ENCODE measurements around the gene RHEBL1. TPM values are rescaled to one million over a fixed set of nuclear protein-coding genes. Genes with fewer than 3 reads are reported as not detected.

Gene RHEBL1
- total and polyA plus RNA-seq, 2 of the 4 experiments (the other 2 are of a cell fraction), result 0.62 to 0.72 TPM

GRCh38 chr12:49028666-49029275, 41.0 kb downstream of the RHEBL1 start:
- no peak overlapping the region for H4K8ac ChIP-seq (ENCODE audit: low read depth in 2 of 2, low read length in 2 of 2)
- H2AFZ ChIP-seq (replicated peaks; ENCODE audit: low read length, poor library complexity), result peak overlapping the region; percentile 10
- H3K4ac ChIP-seq (ENCODE audit: low read depth, low read length), result no peak overlapping the region
- POLR2A ChIA-PET (ENCODE audit: unreplicated experiment), result no interaction called here
- peaks cover 25 to 60% of the 10 kb centered on the region in 2 experiments for H3K79me1 ChIP-seq (ENCODE audit: low read depth in 1 of 2, low read length in 2 of 2)
- H3K14ac ChIP-seq (replicated peaks; ENCODE audit: low read depth, low read length), result no peak overlapping the region
- H3K9me1 ChIP-seq (ENCODE audit: insufficient read depth, low read length), result no peaks in the 10 kb centered on the region
- CTCF ChIA-PET, result no interaction called here
- no peak for TF ChIP-seq MAZ (IDR thresholded peaks at IDR 0.05; ENCODE audit: borderline replicate concordance, low read depth, low read length)
- no peak for TF ChIP-seq USF2 (IDR thresholded peaks at IDR 0.05; ENCODE audit: low read depth, low read length)
- no peak for TF ChIP-seq RFX5 (IDR thresholded peaks at IDR 0.05; ENCODE audit: low read depth, low read length)
- TF ChIP-seq NFE2L2 (IDR thresholded peaks at IDR 0.05; ENCODE audit: low read depth, low read length), result no peak
- TF ChIP-seq RCOR1 (IDR thresholded peaks at IDR 0.05; ENCODE audit: insufficient replicate concordance, low read length), result no peak
- no peak overlapping the region for H2BK20ac ChIP-seq (ENCODE audit: low read depth, low read length)
- in situ Hi-C loops (cut with MboI; ENCODE audit: low sequenced_read_pairs) (no loop called here), dilution Hi-C loops (cut with HindIII; ENCODE audit: low sequenced_read_pairs, unreplicated experiment) (no loop called here), intact Hi-C loops (cut with micrococcal nuclease) (no loop called here)
- no peak overlapping the region for H3K18ac ChIP-seq (ENCODE audit: low read depth, low read length)
- DNase-seq (no peak), ATAC-seq (ENCODE audit: low read depth) (no peak)
- no peaks in the 10 kb centered on the region for H3K27me3 ChIP-seq (ENCODE audit: control insufficient read depth, insufficient read depth, low read length)
- no peaks in the 10 kb centered on the region for H3K9me3 ChIP-seq (ENCODE audit: control insufficient read depth, insufficient read depth, low read length)
- H4K5ac ChIP-seq (ENCODE audit: low read depth, low read length), result no peak overlapping the region
- WGBS, 2 experiments (ENCODE audit: extremely low coverage in 2 of 2, insufficient read length in 1 of 2), result no CpG with 5 or more reads among the region's 10 CpGs
- no peak overlapping the region for H3K4me3 ChIP-seq (ENCODE audit: insufficient read depth, low read depth, low read length)
- no peak overlapping the region for H4K91ac ChIP-seq (ENCODE audit: insufficient read depth, low read depth, low read length)
- H3K56ac ChIP-seq (ENCODE audit: extremely low read depth, insufficient read depth, low read length), result no peak overlapping the region
- H3K27ac ChIP-seq (ENCODE audit: insufficient read depth, low read length), result no peak overlapping the region
- H2BK120ac ChIP-seq (ENCODE audit: low read depth, low read length), result no peak overlapping the region
- no peak overlapping the region for H3K9ac ChIP-seq (ENCODE audit: low read depth, low read length)
- BruUV-seq (replicated peaks), result no TSS peak
- H2BK15ac ChIP-seq (ENCODE audit: low read depth, low read length), result no peak overlapping the region
- no peak overlapping the region for H2AK5ac ChIP-seq (ENCODE audit: low read depth, low read length)
- H3K4me1 ChIP-seq (ENCODE audit: control insufficient read depth, insufficient read depth, low read length), result no peaks in the 10 kb centered on the region
- H3K36me3 ChIP-seq (ENCODE audit: control insufficient read depth, insufficient read depth, low read length), result peaks cover 84% of the 10 kb centered on the region
- H2BK5ac ChIP-seq (ENCODE audit: low read depth, low read length, poor library complexity, severe bottlenecking), result no peak overlapping the region
- no peak overlapping the region for H3K23ac ChIP-seq (ENCODE audit: low read depth, low read length)
- peaks cover 24% of the 10 kb centered on the region for H4K20me1 ChIP-seq (ENCODE audit: insufficient read depth, low read length)
- no peak overlapping the region for H2AK9ac ChIP-seq (replicated peaks; ENCODE audit: low read depth, low read length, poor library complexity)
- no peak overlapping the region for H3K4me2 ChIP-seq (ENCODE audit: low read depth, low read length)

Data from IMR-90 (cell line).